SHP77 treated with DMSO at 0.1 percent for 48 hours (cell line): ENCODE measurements around the gene SRPRA.

ENCODE experiments used
- DNase-seq: peaks from one replicate; lab custom pipeline; 2025; lab: John Stamatoyannopoulos, UW

The SRPRA gene

DNA sequence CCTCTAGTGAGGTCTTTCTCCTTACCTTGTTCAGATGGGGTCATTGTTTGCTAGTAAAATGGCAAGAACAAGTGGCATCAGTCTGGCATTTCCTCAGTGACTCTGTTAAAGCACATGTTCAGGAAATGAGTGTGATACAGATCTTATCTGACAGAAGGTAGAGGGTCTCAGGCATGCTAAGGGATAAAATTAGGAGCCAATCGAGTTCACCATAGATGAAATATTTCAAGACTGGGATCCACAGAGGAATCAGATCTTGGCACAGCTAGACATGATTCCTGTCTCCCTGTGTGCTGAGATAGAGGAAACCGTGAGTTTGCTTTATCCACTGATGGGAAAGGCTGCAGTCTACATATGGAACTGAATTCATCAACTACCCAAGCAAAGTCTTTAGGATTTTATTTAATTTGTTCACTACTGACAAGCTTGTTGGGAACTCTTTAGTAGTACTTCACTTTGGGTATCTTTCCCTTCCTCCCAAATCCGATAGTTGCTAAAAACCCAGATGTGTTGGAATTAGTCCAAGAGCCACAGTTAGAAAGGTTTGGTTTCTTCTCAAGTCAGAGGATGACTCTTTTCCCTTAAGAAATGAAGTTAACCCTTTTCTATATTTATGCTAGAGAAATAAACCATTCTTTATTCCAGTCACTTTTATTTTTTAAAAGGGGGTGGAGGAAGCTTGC is 38.7 kb downstream of the SRPRA start:
- no peak for DNase-seq

DNA sequence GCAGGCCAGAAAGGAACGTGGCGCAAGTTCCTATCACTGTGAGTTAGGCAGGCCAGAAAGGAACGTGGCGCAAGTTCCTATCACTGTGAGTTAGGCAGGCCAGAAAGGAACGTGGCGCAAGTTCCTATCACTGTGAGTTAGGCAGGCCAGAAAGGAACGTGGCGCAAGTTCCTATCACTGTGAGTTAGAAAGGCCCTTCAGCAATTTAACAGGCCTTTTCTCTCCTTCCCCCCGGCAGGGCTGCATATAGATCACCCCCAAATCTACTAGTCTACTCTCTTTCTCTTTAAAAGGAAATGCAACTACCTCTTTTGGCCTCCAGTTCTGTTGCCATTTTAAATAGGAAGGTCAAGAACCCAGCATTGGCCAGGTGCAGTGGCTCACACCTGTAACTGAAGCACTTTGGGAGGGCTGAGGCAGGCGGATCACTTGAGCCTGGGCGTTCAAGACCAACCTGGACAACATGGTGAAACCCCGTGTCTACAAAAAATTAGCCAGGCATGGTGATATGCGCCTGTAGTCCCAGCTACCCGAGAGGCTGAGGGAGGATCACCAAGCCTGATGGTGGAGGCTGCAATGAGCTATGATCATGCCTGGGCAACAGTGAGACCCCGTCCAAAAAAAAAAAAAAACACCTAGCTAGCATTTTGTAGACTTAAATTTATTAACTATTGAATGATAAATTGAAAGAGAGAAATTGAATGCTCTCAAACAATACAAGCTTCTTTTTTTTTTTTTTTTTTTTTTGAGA is 42.2 kb downstream of the SRPRA start:
- no peak for DNase-seq

DNA sequence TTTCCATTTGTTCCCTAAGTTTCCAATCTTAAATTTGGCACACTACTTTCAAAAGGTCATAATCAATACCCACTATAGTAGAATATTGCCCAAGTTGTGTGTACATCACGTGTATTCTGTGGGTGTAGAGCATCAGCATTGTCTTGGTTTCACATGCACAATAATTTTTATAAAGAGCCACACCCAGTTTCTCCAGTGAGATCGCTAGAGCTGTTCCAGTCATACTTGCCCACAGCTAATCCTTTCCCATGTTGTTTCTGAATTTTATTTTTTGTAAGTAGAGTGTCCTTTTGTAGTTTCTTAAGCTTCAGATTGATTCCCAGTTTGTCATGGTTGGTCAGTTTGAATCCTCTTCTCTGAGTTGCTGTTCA is 43.4 kb downstream of the SRPRA start:
- no peak for DNase-seq

DNA sequence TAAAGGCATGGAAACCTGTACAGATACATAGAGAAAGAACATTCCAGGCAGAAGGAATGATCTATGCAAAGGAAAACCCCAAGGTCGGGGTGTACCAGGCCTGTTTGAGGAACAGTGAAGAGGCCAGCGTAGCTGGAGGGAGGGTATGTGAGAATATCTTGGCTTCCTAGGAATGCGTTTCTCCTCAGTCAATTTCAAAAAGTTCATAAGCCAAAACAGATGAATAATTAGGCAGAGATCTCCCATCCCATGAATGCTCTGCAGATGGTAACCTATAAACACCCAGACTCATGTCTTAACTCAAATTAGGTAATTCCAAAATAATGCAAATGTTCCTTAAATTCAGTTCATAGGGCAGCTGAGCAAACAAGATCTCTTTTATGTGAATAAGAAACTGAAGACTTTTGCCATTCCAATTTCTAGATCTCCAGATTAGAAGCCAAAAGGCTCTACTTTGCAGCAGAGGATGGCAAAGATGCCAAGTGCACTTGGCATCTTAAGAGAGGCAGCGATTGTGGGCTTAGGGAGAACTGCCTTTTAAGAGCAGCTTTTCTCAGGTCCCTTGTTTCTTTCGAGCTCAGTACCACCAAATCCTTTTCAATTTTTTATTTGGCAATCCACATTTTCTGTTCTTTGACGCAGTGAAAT is 43.9 kb downstream of the SRPRA start:
- DNase-seq, result no peak

GRCh38 chr11:126219547-126219946 is 49.1 kb downstream of the SRPRA start:
- DNase-seq, result no peak

DNA sequence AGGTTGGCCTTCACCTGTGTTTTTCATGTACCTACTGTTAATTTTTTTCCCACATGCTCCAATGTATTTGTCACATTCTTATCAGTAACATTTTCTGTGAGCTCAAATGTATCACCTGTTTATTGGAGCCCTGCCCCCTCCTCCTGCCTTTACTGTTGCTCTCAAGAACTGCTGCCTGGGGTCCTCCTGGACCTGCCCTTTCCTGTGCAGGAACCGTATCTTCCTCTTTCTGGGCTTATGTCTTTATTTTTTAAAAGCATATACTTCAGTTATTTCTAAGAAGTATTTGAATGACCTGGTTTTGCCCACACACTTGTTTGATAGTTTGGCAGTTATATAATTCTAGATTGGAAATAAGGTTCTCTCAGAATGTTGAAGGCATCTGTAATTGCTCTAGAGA is 51.2 kb downstream of the SRPRA start:
- DNase-seq, result no peak

- no peak for DNase-seq
These were observed 52.0 kb downstream of the SRPRA start for GRCh38 chr11:126216526-126217305.

DNA sequence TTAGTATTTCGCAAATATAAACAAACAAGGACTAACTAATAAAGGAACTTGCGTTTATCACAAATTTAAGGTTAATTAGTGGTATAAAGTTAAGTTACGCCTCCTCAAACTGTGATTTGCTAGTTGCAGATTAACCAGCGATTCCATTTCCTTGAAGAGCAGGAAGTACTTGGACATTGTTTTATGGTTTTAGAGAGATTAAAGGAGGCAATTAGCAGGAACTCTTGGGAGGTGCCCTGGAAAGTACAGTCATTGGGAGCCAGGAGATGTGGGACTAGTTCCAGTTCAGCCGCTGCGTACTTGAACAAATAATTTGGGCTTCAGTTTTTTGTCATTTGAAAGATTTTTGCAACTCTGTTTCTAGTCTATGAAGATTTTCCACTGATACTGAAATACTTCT is 53.9 kb downstream of the SRPRA start:
- DNase-seq, result no peak

- no peak for DNase-seq
These were observed 54.3 kb downstream of the SRPRA start for GRCh38 chr11:126214441-126214840.
